GM18517 (cell line): ENCODE data around the gene PFKFB4.
"Not testable (repeated sequence)": the region's sequence is repeated elsewhere in the genome, so short reads cannot be mapped to it uniquely, and the experiment has no call there.

Experiments
- ATAC-seq: cut with Tn5 transposase; IDR thresholded peaks from one replicate; pipeline ENCODE4 v1.9.1; 2021; ENCODE audit warnings: mild to moderate bottlenecking, moderate library complexity; ENCODE audit not compliant: unreplicated experiment

PFKFB4 gene

GRCh38 chr3:48535578-48535977 is 21.0 kb downstream of the PFKFB4 start:
- ATAC-seq: no peak

DNA sequence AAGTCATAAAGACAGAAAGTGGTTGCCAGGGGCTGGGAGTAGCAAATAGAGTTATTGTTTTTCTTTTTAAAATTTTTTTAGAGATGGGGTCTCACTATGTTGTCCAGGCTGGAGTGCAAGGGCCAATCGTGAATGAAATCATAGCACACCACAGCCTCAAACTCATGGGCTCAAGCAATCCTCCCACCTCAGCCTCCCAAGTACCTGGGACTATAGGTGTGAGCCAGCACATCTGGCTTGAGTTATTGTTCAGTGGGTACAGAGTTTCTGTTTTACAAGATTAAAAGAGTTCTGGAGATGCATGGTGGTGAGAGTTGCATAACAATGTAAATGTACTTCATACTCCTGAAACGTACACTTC is 23.6 kb downstream of the PFKFB4 start:
- ATAC-seq: no peak

- no peak for ATAC-seq
Measured at GRCh38 chr3:48532271-48532976, 24.2 kb downstream of the PFKFB4 start.

- not testable (repeated sequence) for ATAC-seq
Measured at GRCh38 chr3:48530701-48531100, 25.9 kb downstream of the PFKFB4 start.

DNA sequence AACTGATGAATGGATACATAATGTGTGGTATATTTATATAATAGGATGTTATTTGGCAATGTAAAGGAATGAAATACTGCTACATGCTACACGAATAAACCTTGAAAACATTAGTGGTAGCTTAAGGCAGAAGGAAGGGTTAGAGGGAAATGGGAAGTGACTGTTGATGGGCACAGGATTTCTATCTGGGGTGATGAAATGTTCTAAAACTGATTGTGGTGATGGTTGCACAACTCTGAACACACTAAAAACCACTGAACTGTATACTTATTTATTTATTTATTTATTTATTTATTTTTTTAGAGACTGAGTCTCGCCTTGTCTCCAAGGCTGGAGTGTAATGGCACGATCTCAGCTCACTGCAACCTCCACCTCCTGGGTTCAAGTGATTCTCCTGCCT is 27.8 kb downstream of the PFKFB4 start:
- no peak for ATAC-seq

DNA sequence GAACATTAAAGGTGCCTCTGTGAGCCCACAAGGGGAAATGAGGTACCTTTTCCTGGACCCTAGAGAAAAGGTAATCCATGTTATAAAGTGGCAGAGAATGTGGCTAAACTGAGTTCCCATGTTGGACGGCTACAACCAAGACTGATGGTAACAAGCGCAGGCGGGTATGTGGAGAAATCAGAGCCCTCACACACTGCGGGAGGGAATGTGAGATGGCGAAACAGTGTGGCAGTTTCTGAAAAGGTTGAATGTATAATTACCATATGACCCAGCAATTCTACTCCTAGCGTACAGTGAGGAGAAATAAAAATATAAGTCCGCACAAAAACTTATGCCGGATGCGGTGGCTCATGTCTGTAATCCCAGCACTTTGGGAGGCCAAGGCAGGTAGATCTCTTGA is 28.6 kb downstream of the PFKFB4 start:
- ATAC-seq: no peak

GRCh38 chr3:48524970-48525369 is 31.6 kb downstream of the PFKFB4 start:
- ATAC-seq: no peak

- ATAC-seq: no peak
Measured at GRCh38 chr3:48521635-48522034, 35.0 kb downstream of the PFKFB4 start.

GRCh38 chr3:48519277-48519643 is 37.3 kb downstream of the PFKFB4 start:
- no peak for ATAC-seq

GRCh38 chr3:48518638-48519276 is 37.8 kb downstream of the PFKFB4 start:
- no peak for ATAC-seq

- no peak for ATAC-seq
Measured at GRCh38 chr3:48518069-48518468, 38.5 kb downstream of the PFKFB4 start.

- no peak for ATAC-seq
Measured at GRCh38 chr3:48516571-48516970, 40.0 kb downstream of the PFKFB4 start.

DNA sequence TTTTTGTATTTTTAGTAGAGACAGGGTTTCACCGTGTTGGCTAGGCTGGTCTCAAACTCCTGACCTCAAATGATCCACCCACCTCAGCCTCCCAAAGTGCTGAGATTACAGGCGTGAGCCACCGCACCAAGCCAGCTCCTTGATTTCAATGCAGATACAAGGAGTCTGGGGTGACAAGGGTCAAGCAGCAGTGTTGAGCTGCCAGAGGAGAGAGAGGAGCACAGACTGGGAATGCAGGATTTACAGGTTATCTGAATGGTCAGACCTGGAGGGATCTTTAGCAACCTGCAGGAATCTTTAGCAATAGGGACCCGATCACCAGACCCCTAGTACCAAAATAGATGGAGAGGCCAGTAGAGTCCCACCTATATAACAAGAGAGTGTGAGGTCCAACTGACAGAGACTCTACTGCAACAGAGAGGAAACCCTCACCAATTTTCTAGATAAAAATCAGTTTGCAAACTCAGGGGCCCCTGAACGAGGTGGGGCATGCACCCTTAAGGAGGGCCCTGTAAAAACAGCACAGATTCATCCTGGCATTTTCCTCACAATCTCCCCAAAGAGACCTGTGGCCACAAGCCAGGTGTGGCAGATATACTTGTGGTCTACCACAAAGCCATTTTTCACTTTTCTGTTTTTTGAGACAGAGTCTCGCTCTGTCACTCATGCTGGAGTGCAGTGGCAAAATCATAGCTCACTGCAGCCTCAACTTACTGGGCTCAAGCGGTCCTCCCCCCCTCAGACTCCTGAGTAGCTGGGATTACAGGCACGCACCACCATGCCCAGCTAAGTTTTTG is 42.0 kb downstream of the PFKFB4 start:
- no peak for ATAC-seq

DNA sequence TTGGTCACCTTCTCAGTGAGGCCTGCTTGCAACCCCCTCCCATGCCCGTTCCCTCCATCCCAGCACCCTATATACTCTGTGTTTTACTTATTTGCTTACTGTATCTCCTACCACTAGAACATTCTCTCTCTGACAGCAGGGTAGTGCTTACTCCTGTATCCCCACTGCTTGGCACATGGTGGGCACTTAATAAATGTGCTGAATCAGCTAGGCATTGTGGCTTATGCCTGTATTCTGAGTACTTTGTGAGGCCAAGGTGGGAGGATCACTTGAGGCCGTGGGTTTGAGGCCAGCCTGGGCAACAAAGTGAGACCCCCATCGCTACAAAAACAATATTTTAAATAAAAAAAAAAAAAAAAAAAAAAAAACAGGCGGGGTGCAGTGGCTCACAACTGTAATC is 45.1 kb downstream of the PFKFB4 start:
- ATAC-seq: no peak

- ATAC-seq: no peak
Measured at GRCh38 chr3:48507256-48508061, 49.1 kb downstream of the PFKFB4 start.

DNA sequence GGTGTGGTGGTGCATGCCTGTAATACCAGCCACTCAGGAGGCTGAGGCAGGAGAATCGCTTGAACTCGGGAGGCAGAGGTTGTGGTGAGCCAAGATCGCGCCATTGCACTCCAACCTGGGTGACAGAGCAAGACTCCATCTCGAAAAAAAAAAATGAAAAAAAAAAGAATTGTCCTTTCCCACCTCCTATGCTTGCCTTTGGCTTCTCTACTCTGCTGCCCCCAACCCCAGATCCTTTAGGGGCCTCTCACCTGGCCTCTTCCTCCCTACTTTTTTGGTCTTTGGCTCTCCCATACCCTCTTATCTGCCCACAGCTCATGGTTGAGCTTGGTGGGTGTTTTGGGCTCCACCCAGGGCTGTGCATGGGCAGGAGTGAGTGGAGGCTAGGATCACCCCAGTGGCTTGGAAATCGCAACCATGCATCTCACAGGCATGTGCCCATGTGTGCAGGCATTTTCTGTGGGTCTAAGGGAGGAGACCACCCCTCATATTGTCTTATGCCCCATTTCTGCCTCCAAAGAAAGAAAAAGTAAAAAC is 50.6 kb downstream of the PFKFB4 start:
- no peak for ATAC-seq

GRCh38 chr3:48505146-48505545 is 51.5 kb downstream of the PFKFB4 start:
- ATAC-seq: no peak

DNA sequence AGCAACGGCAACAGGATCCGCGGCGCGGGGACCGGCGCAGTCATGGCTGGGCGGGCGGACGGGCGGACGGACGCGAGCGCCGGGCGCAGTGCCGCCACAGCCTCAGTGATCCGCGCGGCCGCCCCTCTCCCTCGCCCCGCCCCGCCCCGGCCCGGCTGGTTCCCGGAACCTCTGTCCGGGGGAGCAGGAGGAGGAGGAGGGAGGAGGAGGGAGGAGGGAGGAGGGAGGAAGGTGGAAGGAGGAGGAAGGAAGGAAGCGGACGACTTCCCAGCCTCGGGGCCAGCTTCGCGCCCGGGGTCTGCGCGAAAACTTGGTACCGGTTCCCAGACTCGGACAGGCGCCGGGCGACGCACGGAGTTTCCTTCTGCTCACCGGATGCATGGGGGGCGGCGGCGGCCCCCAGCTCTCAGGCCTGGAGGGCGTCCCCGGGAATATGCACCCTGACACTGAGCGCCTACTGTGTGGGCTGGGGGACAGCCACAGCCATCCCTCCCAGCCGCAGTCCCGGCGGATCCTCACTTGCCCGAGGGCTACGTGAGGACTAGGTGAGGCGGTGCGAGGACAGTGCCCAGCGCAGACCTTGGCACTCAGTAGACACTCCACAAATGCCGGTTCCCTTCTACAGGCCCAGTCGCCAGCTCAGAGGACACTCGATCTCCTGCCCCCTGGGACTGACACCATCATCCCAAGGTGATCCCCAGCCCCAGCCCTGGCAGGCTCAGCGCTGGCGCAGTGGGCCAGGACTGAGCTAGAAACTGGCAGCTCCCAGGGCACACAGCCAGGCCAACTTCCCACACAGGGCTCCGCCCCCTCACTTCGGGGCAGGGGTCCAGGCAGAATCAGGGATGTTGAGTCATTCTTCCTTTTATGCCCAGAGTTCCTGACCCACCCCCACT is 52.3 kb downstream of the PFKFB4 start, which contains the start of gene SHISA5:
TSS of gene SHISA5 (minus strand) at position 124 of the 896 bp plus-strand sequence. CDS start at position 44, 80 bp downstream.
- ATAC-seq: no peak

DNA sequence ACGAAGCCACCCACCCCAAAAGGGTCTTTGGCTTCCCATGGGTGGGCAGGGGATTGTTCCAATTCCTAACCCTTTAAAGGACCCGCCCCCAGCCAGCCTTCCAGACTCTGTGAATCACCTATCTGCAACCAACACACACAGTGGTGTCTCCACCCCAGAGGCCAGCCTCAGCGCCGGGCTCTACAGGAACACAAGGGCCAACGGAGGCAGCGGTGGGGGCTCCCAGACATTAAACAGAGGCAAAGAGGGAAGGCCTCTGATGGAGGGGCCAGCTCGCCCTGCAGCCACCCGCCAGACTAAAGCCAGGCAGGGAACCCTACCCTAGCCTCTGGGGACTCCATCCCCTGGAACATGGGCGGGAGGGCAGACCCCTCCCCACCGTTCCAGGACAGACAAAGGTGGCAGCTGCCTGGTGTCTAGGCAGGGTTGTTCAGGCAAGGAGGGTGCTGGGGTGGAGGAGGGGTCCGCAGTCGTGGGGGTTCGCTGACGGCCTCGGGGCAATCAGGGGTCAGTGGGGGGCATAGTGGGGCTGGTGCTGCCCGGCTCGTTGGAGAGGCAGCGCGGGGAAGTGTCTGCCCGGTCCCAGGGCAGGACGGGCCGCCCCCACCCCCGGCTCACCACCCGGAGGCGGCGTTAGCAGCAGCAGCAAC is 53.1 kb downstream of the PFKFB4 start:
- no peak for ATAC-seq
